ENCODE data around the gene PPP6C.
A peak's percentile ranks its signal among the peaks of the same experiment; 100 is the strongest.
"Not testable (repeated sequence)": the region's sequence is repeated elsewhere in the genome, so short reads cannot be mapped to it uniquely, and the experiment has no call there.

The PPP6C gene

DNA sequence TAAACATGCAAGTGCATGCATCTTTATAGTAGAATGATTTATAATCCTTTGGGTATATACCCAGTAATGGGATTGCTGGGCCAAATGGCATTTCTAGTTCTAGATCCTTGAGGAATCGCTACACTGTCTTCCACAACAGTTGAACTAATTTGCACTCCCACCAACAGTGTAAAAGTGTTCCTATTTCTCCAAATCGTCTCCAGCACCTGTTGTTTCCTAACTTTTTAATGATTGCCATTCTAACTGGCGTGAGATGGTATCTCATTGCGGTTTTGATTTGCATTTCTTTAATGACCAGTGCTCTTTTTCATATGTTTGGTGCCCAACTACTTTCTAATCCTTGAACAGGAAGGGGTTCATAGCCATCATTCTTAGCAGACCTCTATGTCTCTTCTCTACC lies 7.8 kb downstream of the PPP6C start:
- DNase-seq = not testable (repeated sequence)

DNA sequence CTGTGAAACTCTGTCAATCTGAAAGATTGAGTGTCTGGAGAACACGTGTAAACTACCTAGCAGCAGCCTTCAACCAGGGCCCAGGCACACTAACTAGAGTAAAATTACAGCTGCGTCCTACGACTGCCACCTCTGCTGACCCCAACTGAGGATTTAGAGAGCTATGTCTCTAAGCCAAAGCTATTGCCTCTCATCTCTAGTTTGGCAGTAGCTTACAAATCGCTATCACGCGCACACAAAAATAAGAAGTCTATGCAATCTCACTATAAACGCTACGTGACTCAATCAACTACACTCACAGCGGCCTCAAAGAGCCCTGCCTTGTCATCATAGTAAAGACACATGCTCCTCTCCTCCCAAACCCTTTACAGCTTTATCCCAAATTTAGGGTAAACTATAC lies 8.7 kb downstream of the PPP6C start:
- no peak for DNase-seq

DNA sequence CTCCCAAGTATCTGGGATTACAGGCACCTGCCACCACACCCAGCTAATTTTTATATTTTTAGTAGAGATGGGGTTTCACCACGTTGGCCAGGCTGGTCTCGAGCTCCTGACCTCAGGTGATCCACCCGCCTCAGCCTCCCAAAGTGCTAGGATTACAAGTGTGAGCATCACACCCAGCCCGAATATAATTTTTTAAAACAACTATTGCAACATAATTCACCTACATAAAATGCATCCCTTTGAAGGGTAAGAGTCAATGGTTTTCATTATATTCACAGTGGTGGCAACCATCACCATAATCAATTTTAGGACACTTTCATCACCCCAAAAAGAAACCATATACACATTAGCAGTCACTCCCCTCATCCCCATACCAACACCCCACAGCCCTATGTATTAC lies 9.8 kb downstream of the PPP6C start:
- DNase-seq = not testable (repeated sequence)

DNA sequence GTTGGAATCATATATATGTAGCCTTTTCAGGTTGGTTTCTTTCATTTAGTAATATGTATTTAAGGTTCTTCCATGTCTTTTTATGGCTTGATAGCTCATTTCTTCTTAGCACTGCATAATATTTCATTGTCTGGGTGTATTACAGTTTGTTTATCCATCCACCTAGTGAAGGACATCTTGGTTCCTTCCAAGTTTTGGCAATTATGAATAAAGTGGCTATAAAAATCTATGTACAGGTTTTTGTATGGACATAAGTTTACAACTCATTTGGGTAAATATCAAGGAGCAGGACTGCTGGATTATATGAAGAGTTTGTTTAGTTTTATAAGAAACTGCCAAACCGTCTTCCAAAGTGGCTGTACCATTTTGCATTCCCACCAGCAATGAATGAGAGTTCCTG lies 11.7 kb downstream of the PPP6C start:
- no peak for DNase-seq

DNA sequence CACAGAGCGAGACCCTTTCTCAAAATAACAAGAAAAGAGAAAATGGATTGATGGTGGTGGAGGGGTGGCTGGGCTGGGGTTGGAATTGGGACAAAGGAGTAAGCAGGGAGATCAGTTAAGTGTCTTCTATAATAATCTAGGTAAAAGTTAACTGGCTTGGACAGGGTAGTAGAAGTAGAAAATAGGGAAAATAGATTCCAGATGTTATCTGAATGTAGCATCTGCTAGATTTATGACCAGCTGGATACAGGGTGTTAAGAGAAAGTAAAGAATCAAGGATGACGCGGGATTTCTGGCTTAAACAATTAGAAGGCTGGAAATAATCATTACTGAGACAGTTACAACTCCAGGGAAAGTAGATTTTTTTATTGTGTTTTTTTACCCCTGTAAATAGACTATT lies 13.0 kb downstream of the PPP6C start:
- no peak for DNase-seq

DNA sequence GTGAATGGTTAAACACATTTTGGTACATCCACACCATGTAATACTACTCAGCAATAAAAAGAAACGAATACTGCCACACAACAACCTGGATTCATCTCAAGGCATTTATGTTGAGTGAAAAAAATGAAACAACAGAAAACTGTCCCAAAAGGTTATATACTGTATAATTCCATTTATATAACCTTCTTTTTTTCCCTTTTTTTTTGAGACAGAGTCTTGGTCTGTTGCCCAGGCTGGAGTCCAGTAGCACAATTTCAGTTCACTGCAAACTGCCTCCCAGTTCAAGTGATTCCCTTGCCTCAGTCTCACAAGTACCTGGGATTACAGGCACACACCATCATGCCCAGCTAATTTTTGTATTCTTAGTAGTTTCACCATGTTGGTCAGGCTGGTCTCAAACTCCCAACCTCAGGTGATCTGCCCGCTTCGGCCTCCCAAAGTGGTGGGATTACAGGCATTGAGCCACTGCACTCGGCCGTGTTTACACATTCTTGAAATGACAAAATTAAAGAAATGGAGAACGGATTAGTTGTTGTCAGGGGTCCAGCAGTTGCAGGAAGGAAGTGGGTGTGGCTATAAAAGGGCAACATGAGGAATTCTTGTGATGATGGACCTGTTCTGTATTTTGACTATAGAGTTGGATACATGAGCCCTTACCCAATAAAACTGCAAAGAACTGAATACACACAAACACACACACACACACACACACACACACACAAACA lies 17.4 kb downstream of the PPP6C start:
- DNase-seq = no peak

DNA sequence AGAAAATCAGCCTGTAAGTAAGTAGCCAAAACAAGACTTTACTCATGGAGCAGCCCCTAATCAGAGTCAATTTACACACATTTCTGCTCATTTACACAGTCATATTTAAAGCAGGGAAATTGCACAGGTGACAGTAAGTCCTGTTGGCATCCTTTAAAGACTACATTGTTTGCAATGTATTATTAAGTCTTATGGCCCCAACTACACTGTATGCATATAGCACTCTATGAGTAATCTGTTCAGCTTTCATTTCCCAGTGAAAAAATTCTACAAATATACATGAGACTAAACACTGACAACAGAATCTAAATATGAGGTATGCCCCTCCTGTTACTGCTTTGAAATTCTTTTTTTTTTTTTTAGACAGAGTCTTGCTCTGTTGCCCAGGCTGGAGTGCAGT lies 19.7 kb downstream of the PPP6C start:
- no peak for DNase-seq

DNA sequence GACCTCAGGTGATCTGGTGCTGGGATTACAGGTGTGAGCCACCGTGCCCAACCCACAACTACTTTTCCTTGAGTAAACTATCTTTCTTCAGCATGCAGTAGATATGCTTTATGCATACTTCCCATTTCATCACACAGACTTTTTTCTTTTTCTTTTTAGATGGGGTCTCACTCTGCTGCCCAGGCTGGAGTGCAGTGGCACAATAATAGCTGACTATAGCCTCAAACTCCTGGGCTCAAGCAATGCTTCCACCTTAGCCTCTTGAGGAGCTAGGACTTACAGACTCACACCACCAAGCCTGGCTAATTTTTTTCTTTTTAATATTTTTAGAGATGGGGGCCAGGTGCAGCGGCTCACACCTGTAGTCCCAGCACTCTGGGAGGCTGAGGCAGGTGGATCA lies 22.8 kb downstream of the PPP6C start:
- DNase-seq = no peak

DNA sequence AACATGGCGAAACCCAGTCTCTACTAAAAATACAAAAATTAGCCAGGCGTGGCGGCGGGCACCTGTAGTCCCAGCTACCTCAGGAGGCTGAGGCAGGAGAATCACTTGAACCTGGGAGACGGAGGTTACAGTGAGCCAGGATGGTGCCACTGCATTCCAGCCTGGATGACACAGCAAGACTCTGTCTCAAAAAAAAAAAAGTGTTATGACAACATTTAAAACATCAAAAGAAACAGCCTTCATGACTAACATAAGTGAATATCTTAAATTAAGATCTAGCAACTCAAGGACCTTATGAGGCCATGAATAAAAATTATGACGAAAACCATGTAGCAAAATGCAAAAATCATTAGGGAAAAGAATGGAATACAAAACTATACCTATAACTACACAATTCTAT lies 26.7 kb downstream of the PPP6C start:
- DNase-seq = not testable (repeated sequence)

DNA sequence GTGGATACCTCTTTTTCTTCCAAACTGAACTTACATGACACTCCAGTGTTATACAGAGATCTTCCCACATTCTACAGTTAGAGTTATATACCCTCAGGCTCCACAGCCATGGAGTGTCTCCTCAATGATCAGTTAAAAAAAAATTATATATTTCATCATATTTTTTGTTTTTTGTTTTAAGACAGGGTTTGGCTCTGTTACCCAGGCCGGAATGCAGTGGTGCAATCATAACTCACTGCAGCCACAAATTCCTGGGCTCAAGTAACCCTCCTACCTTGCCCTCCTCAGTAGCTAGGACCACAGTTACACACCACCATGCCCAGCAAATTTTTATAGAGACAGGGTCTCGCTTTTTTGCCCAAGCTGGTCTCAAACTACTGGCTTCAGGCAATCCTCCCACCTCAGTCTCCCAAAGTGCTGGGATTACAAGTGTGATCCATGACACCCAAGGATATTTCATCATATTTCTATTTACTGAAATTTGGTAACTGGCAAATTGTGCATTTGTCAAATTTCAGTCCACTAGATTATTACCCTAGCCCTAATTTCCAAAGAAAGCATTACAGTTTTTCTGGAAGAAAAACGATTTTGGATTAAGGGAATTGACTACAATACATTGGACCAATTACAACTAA lies 28.2 kb downstream of the PPP6C start:
- no peak for DNase-seq

DNA sequence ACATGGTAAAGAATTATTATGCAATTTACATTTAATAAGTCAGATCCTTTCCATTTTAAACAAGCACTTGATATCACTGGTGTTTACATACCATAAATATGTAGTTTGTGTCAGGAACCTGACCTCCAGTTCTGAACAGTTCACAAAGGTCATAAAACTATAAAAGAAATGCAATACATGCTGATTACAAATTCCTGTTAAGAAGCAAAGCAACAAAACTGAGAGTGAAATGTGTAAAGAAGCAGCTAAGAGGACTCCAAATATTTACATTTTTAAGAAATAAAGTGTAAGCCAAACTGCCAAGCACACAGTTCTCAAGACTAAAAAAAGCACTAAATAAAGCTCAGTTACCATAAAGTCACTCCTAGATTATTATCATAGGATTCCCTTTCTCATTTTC lies 28.9 kb downstream of the PPP6C start:
- DNase-seq = no peak

DNA sequence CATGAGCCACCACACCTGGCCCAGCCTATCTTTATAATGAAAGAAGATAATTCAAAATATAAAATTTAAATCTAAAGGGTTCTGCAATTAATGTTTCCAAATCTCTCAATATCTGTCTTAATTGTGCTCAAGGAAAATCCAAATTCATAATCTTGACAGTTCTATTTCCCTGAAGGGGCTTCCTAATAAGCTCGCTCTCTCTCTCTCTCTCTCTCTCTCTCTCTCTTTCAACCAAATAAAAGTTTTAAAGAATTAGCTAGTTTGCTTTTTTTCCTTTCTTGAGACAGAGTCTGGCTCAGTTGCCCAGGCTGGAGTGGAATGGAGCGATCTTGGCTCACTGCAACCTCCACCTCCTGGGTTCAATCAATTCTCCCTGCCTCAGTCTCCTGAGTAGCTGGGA lies 33.1 kb downstream of the PPP6C start:
- no peak for DNase-seq

DNA sequence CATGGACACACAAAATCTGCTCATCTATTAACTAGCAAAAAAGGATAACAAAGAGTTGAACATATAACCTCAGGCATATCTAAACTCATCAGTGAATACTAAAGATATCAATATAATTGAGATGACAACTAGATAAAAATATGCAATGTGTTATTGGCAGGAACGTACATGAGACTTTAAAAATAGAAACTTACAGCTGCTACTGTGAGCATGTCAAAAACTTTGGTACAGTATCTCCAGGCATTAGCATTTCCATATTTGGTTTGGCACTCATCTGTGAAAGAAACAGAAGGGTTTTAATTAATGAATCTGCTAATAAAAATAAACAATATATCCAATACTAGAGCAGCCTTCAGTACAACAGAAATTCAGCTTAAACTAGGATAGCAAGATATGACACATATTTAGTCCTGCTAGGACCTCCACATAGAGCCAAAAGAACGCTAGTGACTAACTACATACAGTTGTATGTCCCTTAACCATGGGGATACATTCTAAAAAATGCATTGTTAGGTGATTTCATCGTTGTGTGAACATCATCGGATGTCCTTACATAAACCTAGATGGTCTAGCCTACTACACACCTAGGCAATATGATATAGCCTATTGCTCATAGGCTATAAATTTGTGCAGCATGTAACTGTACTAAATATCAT lies 35.8 kb downstream of the PPP6C start:
- DNase-seq = no peak

DNA sequence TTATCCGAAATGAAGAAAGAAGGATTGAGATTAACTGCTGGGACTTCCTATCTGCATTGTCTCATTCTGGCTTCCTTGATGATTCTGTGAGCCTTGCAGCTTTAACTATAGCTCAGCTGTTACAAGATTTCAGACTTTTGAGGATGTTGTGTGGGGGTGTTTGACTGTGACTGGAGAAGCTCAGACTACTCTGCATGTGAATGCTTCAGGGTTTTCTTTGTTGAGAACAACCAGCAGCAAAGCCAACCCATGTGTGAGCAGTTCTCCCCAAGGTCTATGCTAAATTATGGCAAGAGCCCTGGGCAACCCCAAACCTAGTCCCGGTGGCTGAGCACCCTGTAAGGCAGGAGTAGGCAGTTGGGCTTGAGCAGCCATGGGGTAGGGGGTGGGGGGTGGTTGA lies 37.9 kb downstream of the PPP6C start:
- DNase-seq = no peak

DNA sequence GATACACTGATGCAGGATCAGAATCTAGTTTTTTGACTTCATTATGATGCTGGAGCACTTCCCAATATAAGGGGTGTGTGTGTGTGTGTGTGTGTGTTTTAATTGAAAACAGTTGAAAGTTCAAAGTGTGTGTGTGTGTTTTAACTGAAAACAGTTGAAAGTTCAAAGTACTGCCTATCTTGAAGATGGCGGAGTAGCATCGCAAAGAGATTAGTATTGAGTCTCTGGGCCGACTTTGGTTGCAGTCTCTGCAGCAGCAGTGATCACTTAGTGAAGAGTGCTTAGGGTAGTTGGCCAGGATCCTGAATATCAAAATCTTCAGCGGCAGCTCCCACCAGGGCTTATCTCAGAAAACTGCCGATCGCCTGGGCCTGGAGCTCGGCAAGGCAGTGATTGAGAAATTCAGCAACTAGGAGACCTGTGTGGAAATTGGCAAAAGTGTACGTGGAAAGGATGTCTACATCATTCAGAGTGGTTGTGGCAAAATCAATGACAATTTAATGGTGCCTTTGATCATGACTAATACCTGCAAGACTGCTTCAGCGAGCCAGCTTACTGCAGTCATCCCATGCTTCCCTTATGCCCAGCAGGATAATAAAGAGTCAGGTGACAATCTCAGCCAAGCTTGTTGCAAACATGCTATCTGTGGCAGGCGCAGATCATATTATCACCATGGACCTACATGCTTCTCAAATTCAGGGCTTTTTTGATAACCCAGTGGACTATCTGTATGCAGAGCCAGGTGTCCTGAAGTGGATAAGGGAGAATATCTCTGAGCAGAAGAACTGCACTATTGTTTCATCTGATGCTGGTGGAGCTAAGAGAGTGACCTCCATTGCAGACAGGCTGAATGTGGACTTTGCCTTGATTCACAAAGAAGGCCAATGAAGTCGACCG lies 39.0 kb downstream of the PPP6C start:
- DNase-seq = no peak

DNA sequence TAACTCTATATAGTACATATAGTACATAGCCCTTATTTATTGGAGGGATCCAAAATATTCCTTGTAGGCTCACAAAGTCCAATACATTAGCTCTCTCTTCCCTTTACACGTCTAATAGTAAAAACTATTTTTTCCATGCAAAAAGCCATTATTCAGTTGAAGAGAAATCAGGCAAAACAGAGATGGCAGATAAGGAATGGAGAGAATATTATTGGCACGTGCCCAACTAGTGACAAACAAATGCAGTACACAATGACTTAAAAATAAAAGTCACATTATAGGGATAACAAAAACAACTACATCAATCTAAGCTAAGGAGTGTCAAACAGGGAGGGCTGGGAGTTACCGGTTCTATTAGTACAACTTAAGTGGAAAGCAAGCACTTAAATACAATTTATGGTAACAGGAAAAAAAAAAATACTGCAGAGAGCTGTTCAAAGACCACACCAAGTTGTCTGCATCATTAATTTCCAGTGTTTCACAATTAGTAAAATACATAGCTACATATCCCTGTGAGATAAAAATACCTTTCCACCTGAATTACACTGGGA lies 42.1 kb downstream of the PPP6C start:
- no peak for DNase-seq

DNA sequence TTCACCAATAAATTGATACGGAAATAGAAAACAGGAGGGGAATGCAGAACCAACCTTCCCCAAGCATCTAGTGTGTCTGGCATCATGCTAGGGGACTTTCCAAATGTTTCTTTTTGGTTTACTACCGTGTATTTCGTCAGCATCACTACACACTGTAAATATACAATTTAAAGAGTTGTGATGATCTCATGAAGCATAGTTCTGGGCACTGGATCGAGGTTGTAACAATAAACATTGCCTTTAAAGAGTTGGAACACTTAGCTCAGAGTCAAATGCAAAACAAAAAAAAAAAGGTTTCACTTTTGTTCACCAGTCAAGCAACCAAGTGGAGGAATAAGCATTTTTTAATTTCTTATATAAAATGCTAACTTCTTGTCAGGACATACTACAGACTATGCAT lies 43.4 kb downstream of the PPP6C start:
- no peak for DNase-seq

DNA sequence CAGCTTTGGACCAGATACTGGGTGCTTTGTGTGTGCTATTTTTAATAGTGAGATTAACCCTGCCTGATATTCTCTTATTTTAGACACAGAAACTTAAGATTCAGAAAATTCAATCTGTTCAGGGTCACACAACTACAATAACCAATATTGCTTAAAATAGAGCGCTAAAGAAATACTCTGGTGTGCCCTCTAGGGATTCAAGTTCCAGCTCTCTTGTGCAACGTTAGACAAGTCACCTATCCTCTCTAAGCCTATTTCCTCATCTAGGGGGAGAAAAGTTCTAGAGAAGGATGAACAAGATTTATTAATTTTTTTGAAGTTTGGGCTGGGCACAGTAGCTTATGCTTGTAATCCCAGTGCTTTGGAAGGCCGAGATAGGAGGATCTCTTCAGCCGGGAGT lies 44.2 kb downstream of the PPP6C start:
- DNase-seq = no peak

DNA sequence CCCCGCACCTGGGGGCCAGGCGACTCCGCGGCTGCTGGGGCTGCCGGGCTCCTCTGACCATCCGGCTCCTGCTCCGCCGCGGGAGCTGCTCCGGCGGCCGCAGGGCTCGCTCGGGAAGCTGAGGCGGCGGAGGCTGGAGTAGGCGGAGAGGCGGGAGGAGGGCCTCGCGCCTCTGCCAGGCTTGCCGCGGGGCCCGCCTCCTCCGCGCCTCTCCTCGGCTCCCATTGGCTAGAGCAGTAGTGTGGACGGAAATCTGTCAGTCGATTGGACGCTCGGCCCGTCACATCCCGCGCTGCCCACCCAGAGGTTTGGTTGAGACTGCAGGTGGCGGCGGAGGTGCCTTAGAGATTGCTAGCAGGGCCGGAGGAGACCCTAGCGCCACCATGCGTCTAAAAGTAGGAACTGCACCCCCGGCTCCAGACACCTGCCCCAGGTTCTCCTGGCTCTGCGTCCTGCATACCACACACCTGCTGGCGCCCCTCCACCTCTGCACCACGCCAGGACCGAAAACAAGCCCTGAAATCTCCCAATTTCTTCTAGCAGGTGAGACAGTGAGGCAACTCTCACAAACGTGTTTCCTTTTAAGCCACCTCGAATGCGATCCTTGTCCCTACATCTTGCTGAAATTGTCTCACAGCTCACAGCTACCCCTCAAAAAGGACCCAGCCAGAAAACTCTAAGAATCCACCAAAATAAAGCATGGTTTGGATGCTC lies 46.1 kb downstream of the PPP6C start, which contains the start of gene SCAI:
TSS of gene SCAI (minus strand) at position 152 of the 714 bp plus-strand sequence. CDS start at position 61, 91 bp downstream.
- peak; percentile 99 for DNase-seq

DNA sequence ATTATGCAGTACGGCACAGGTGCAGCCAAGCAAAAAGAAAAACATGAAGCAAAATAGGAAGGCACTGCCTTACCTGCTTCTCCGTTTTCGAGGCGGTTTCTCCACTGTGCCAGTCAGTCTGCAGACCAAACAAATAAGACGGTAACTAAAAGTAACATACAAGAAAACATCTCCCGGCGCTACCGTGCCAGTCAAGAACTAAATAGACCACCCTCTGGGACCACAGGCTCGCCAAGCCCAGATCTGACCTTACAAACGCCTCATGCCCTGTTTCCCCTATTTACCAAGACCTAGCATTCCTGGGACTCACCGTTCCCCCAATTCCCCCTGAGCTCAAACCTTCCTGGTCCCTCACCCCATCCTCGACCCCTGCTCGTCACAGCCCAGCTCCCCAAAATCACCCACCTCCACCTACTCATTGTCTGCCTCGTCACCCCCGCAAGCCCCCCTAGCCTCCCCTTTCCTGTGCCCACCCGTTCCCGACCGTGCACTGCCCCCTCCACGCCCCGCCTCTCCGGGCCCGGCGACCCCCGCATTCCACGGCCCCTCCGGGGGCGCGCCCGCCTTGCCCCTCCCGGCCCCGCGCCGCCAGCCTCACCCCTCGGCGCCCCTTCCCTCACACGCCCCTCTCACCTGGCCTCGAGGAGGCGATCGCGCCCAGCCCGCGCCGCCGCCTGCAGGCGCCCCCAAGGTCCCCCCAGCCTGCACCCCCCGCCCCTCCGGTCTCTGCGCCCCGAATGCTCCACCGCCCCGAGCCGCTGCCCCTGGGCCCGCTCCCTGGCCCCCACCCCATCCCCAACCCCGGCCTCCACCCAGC lies 46.8 kb downstream of the PPP6C start:
- peak; percentile 6 for DNase-seq

DNA sequence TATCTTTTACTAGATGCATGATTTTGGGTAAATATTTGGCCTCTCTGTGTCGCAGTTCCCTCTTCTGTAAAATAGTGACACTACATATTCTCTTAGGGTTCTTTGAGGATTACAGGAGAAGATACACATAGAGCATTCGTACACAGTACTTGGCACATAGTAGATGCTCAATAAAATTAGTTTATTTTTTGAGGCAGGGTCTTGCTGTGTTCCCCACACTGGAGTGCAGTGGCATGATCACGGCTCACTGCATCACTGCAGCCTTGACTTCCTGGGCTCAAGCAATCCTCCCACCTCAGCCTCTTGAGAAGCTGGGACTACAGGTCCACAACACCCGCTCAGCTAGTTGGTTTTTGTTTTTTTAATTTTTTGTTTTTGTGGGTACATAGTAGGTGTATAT lies 47.9 kb downstream of the PPP6C start:
- no peak for DNase-seq

Data from stimulated activated CD4-positive, alpha-beta T cell treated with anti-CD3 and anti-CD28 coated beads, Interleukin-15, amount 100 ng/mL, for 24 hours (primary cell).